Measurements from ENCODE around the gene CIAO2A. TPM values are rescaled to one million over a fixed set of nuclear protein-coding genes. Genes with fewer than 3 reads are reported as not detected.
"Not testable (repeated sequence)": the region's sequence is repeated elsewhere in the genome, so short reads cannot be mapped to it uniquely, and the experiment has no call there.

The CIAO2A gene
- total RNA-seq, 4 donors from 2014 or later: 21.4 to 53.8 (median 34.3) TPM

DNA sequence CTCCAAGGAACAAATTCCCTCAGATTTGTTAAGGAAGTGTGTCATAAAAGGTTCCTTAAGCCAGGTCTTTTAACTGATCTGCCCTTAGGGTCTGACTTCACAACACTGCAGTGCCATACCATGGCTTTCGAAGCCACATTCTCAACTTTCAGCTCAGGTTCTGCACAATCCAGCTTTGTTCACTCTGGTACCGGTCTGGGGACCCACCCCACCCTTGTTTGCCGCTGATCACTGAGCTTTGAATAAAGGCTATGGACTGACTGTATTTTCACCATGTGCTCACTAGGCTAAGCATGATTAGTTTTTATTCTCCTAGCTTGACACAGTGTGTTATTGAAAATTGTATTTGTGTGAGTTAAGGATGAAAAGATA lies 18.0 kb upstream of the CIAO2A start:
- no peak overlapping the region for H3K27ac ChIP-seq
- H3K4me1 ChIP-seq: no peaks in the 10 kb centered on the region
- intact Hi-C loops (cut with DNase I; ENCODE audit: low total_unique reads): no loop called here
- no peaks in the 10 kb centered on the region for H3K27me3 ChIP-seq
- DNase-seq: no peak
- no peak overlapping the region for H3K4me3 ChIP-seq
- H3K9me3 ChIP-seq: no peaks in the 10 kb centered on the region
- no peaks in the 10 kb centered on the region for H3K36me3 ChIP-seq
- no peak for TF ChIP-seq CTCF (IDR thresholded peaks at IDR 0.05)
- TF ChIP-seq POLR2A (IDR thresholded peaks at IDR 0.05): no peak

- no peak overlapping the region for H3K27ac ChIP-seq
- intact Hi-C loops (cut with DNase I; ENCODE audit: low total_unique reads): no loop called here
- no peaks in the 10 kb centered on the region for H3K36me3 ChIP-seq
- H3K4me3 ChIP-seq: no peak overlapping the region
- H3K27me3 ChIP-seq: no peaks in the 10 kb centered on the region
- no peaks in the 10 kb centered on the region for H3K4me1 ChIP-seq
- no peaks in the 10 kb centered on the region for H3K9me3 ChIP-seq
- DNase-seq: no peak
- TF ChIP-seq CTCF (IDR thresholded peaks at IDR 0.05) (no peak), POLR2A (IDR thresholded peaks at IDR 0.05) (no peak)
These were observed 17.5 kb upstream of the CIAO2A start for GRCh38 chr15:64110950-64111678.

DNA sequence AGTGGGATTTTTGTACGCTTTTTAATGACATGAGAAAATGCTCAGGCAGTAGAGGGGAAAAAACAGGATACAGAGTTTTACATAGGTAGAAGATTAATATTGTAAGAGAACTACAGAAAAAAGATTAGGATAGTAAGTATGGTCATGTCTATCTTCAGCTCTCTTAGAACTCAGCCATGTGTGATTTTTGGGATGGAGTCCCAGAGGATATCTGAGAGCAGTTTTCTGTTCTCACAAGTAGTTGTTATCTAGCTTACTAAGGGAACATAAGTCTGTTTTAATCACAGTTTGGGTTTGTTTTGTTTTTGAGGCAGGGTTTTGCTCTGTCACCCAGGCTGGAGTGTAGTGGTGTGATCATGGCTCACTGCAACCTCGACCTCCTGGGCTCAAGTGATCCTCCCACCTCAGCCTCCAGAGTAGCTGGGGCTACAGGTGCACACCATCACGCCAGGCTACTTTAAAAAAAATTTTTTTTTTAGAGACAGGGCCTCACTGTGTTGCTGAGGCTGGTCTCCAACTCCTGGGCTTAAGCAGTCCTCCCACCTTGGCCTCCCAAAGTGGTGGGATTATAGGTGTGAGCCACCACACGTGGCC lies 16.6 kb upstream of the CIAO2A start:
- H3K36me3 ChIP-seq; H3K4me3 ChIP-seq; H3K4me1 ChIP-seq; H3K27me3 ChIP-seq; intact Hi-C loops (cut with DNase I; ENCODE audit: low total_unique reads); H3K9me3 ChIP-seq; H3K27ac ChIP-seq; DNase-seq: not testable (repeated sequence)

GRCh38 chr15:64107337-64107736 lies 13.7 kb upstream of the CIAO2A start:
- intact Hi-C loops (cut with DNase I; ENCODE audit: low total_unique reads): no loop called here
- Histone ChIP-seq H3K36me3 (no peaks in the 10 kb centered on the region), H3K27ac (no peak overlapping the region), H3K27me3 (no peaks in the 10 kb centered on the region), H3K9me3 (no peaks in the 10 kb centered on the region), H3K4me1 (no peaks in the 10 kb centered on the region), H3K4me3 (no peak overlapping the region)
- no peak for DNase-seq
- TF ChIP-seq CTCF (IDR thresholded peaks at IDR 0.05) (no peak), POLR2A (IDR thresholded peaks at IDR 0.05) (no peak)

- Histone ChIP-seq H3K27ac (peak overlapping the region; percentile 26 to 71), H3K27me3 (no peaks in the 10 kb centered on the region), H3K36me3 (no peaks in the 10 kb centered on the region), H3K4me3 (no peak overlapping the region), H3K9me3 (no peaks in the 10 kb centered on the region), H3K4me1 (no peaks in the 10 kb centered on the region)
- intact Hi-C loops (cut with DNase I; ENCODE audit: low total_unique reads): no loop called here
- peak; percentile 49 for DNase-seq
- TF ChIP-seq CTCF (IDR thresholded peaks at IDR 0.05) (no peak), POLR2A (IDR thresholded peaks at IDR 0.05) (no peak)
These were observed 11.6 kb upstream of the CIAO2A start for GRCh38 chr15:64105113-64105704.
